ENCODE measurements around the gene TGM6.

TGM6 gene

GRCh38 chr20:2380601-2381000, at the start of gene TGM6:
Gene TGM6, plus strand, starts transcription at chr20:2380901. Its CDS starts 68 bp downstream, at chr20:2380969.
- DNase-seq (ENCODE audit: low spot score) = no peak

GRCh38 chr20:2331106-2331505, 49.6 kb upstream of the TGM6 start:
- DNase-seq (ENCODE audit: low spot score) = no peak

GRCh38 chr20:2331901-2332565, 48.7 kb upstream of the TGM6 start:
- DNase-seq (ENCODE audit: low spot score) = no peak

GRCh38 chr20:2332711-2333110, 48.0 kb upstream of the TGM6 start:
- no peak for DNase-seq (ENCODE audit: low spot score)

- no peak for DNase-seq (ENCODE audit: low spot score)
Observed at GRCh38 chr20:2333821-2334220, 46.9 kb upstream of the TGM6 start.

GRCh38 chr20:2335096-2335870, 45.4 kb upstream of the TGM6 start:
- DNase-seq (ENCODE audit: low spot score) = no peak

- no peak for DNase-seq (ENCODE audit: low spot score)
Observed at GRCh38 chr20:2336471-2336870, 44.2 kb upstream of the TGM6 start.

GRCh38 chr20:2337142-2337541, 43.6 kb upstream of the TGM6 start:
- DNase-seq (ENCODE audit: low spot score) = no peak

GRCh38 chr20:2338411-2339066, 42.2 kb upstream of the TGM6 start:
- DNase-seq (ENCODE audit: low spot score) = no peak

GRCh38 chr20:2340136-2340535, 40.6 kb upstream of the TGM6 start:
- no peak for DNase-seq (ENCODE audit: low spot score)

GRCh38 chr20:2340823-2341222, 39.9 kb upstream of the TGM6 start:
- DNase-seq (ENCODE audit: low spot score) = no peak

- DNase-seq (ENCODE audit: low spot score) = no peak
Observed at GRCh38 chr20:2341336-2341735, 39.4 kb upstream of the TGM6 start.

- DNase-seq (ENCODE audit: low spot score) = no peak
Observed at GRCh38 chr20:2342243-2342642, 38.5 kb upstream of the TGM6 start.

- no peak for DNase-seq (ENCODE audit: low spot score)
Observed at GRCh38 chr20:2346188-2346587, 34.5 kb upstream of the TGM6 start.

- no peak for DNase-seq (ENCODE audit: low spot score)
Observed at GRCh38 chr20:2348336-2348735, 32.4 kb upstream of the TGM6 start.

GRCh38 chr20:2349801-2350200, 30.9 kb upstream of the TGM6 start:
- no peak for DNase-seq (ENCODE audit: low spot score)

GRCh38 chr20:2350606-2351005, 30.1 kb upstream of the TGM6 start:
- no peak for DNase-seq (ENCODE audit: low spot score)

- no peak for DNase-seq (ENCODE audit: low spot score)
Observed at GRCh38 chr20:2353231-2353630, 27.5 kb upstream of the TGM6 start.

- DNase-seq (ENCODE audit: low spot score) = no peak
Observed at GRCh38 chr20:2357114-2357513, 23.6 kb upstream of the TGM6 start.

- DNase-seq (ENCODE audit: low spot score) = no peak
Observed at GRCh38 chr20:2358006-2358405, 22.7 kb upstream of the TGM6 start.

GRCh38 chr20:2361035-2361593, 19.6 kb upstream of the TGM6 start:
- no peak for DNase-seq (ENCODE audit: low spot score)

GRCh38 chr20:2363187-2363586, 17.5 kb upstream of the TGM6 start:
- no peak for DNase-seq (ENCODE audit: low spot score)

- no peak for DNase-seq (ENCODE audit: low spot score)
Observed at GRCh38 chr20:2363587-2363986, 17.1 kb upstream of the TGM6 start.
